Body of pancreas (tissue), 4 donors: ENCODE measurements around the gene PTCD1.

ENCODE experiments used
- POLR2A ChIP-seq, 3 donors: fragments of 450-650 bp; IDR thresholded peaks; one replicate each; pipeline ENCODE4 v1.6.1; 2016; ENCODE audit warnings: antibody characterized with exemption in 3 of 3, mild to moderate bottlenecking in 2 of 3
- TF ChIP-seq, protein P1 (sequence below), 7 experiments: fragments of 450-650 bp in 4 of 7; fragments of 200-600 bp in 3 of 7; sonication (generic) in 3 of 7; IDR thresholded peaks; one replicate each; pipeline ENCODE4 v1.5.1; 2016 to 2019; ENCODE audit warnings: antibody characterized with exemption in 7 of 7

DNA sequence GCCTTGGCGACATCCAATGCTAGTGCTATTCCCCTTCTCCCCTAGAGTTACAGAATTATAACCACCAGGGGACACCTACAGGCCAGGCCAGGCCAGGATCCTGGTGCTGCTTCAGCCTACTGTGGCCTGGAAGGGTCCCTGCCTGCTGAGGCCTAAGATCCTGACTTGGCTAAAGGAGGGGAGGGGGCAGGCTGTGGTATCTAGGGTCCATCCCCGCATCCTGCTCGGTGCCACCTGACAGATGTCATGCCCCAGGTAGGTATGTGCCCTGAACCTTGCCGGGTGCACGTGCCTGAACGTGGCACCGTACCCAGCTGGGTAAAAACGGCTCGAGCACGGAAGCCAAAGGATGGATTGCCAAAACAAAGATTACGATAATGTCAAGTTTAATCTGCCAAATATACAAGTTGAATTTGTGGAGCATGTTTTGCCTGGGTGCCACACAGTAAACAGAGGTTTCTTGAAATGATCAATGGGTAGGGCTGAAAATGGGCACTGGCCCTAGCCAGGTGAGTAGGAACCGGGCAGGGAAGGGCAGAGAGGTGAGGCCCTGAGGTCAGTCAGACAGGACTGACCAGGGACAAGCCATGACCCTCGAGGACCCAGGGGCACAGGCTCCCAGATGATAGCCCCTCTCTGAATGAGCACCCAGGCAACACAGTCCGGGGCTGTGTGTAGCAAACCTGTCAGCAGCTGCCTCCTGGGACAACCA, 42.8 kb downstream of the PTCD1 start:
- TF ChIP-seq, protein P1, sequence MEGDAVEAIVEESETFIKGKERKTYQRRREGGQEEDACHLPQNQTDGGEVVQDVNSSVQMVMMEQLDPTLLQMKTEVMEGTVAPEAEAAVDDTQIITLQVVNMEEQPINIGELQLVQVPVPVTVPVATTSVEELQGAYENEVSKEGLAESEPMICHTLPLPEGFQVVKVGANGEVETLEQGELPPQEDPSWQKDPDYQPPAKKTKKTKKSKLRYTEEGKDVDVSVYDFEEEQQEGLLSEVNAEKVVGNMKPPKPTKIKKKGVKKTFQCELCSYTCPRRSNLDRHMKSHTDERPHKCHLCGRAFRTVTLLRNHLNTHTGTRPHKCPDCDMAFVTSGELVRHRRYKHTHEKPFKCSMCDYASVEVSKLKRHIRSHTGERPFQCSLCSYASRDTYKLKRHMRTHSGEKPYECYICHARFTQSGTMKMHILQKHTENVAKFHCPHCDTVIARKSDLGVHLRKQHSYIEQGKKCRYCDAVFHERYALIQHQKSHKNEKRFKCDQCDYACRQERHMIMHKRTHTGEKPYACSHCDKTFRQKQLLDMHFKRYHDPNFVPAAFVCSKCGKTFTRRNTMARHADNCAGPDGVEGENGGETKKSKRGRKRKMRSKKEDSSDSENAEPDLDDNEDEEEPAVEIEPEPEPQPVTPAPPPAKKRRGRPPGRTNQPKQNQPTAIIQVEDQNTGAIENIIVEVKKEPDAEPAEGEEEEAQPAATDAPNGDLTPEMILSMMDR (IDR thresholded peaks at IDR 0.05): no peak
- no peak for TF ChIP-seq POLR2A (IDR thresholded peaks at IDR 0.05)
